HCT116 (cell line): ENCODE measurements around the gene ASMTL. TPM values are rescaled to one million over a fixed set of nuclear protein-coding genes. Genes with fewer than 3 reads are reported as not detected.

Experiments used
- ATAC-seq: fragments of 200-7000 bp; cut with Tn5 transposase; 2 replicates; pipeline ENCODE4 v1.9.1; 2020; ENCODE audit warnings: mild to moderate bottlenecking, moderate library complexity
- BruUV-seq: library from RNA; stranded (reverse); fragments of 400-500 nt; replicated peaks from 2 replicates; lab custom pipeline; 2021; lab: Mats Ljungman, UMichigan
- CTCF ChIA-PET: fragments of 300-600 bp; sonication (Branson Sonifier 250); formaldehyde crosslinking; loops from one replicate; lab custom pipeline; 2021; ENCODE audit warnings: antibody characterized with exemption; lab: Charles Lee
- POLR2A ChIA-PET: fragments of 300-600, 350-600 bp; sonication (Branson Sonifier 250); formaldehyde crosslinking; loops from one replicate; lab custom pipeline; 2021; ENCODE audit warnings: antibody characterized with exemption; lab: Charles Lee
- RAD21 ChIA-PET, 2 experiments: fragments of 300-600 bp; sonication (Branson Sonifier 250); formaldehyde crosslinking; loops; one replicate each; lab custom pipeline; 2023; ENCODE audit warnings: low total read pairs in 2 of 2; ENCODE audit not compliant: uncharacterized antibody in 2 of 2, unreplicated experiment in 2 of 2, low non-redundant PET in 1 of 2; lab: Charles Lee
- DNase-seq: peaks from one replicate; pipeline ENCODE4 v3.0.0-alpha.2; 2010; ENCODE audit warnings: low read depth, low spot score
- H2AFZ ChIP-seq: fragments of 200-600 bp; shearing (Covaris generic), sonication (generic); 2 replicates; pipeline ENCODE4 v1.6.1; 2017; ENCODE audit warnings: low read depth, mixed run types, mixed read lengths, antibody characterized with exemption, low read length; ENCODE audit not compliant: poor library complexity, severe bottlenecking
- H3K27ac ChIP-seq: 2 replicates; pipeline ENCODE4 v1.5.1; 2012; ENCODE audit warnings: low read depth, low read length
- H3K27me3 ChIP-seq: fragments of 200-600 bp; sonication (generic); 2 replicates; pipeline ENCODE4 v1.6.1; 2016; ENCODE audit warnings: mixed run types, low read length, mixed read lengths; ENCODE audit not compliant: insufficient read depth
- H3K36me3 ChIP-seq, 2 experiments: fragments of 200-500 bp in 1 of 2; fragments of 200-600 bp in 1 of 2; sonication (Bioruptor generic) in 1 of 2; sonication (generic) in 1 of 2; 2 replicates each; pipeline versions ENCODE4 v1.5.1 to v1.6.1; 2014 to 2016; ENCODE audit warnings: low read length in 2 of 2, inconsistent platforms in 1 of 2, mixed read lengths in 1 of 2, mixed run types in 1 of 2; ENCODE audit not compliant: insufficient read depth in 2 of 2, control insufficient read depth in 1 of 2
- H3K4me1 ChIP-seq, 2 experiments: fragments of 200-600 bp in 1 of 2; sonication (generic) in 1 of 2; 2 replicates each; pipeline versions ENCODE4 v1.5.1 to v1.6.1; 2012 to 2017; ENCODE audit warnings: low read length in 2 of 2, inconsistent platforms in 1 of 2, mild to moderate bottlenecking in 1 of 2, mixed read lengths in 1 of 2, mixed run types in 1 of 2, moderate library complexity in 1 of 2; ENCODE audit not compliant: insufficient read depth in 2 of 2, control insufficient read depth in 1 of 2
- H3K4me2 ChIP-seq: fragments of 200-600 bp; sonication (generic); 2 replicates; pipeline ENCODE4 v1.6.1; 2017; ENCODE audit warnings: mixed run types, low read length, mixed read lengths
- H3K4me3 ChIP-seq, 2 experiments: fragments of 200-600 bp in 1 of 2; sonication (generic) in 1 of 2; replicated peaks in 1 of 2; 2 replicates each; pipeline ENCODE4 v1.5.1; 2011 to 2016; ENCODE audit warnings: low read length in 2 of 2, control low read depth in 1 of 2, low read depth in 1 of 2, mild to moderate bottlenecking in 1 of 2, mixed read lengths in 1 of 2, mixed run types in 1 of 2
- H3K79me2 ChIP-seq: fragments of 200-600 bp; sonication (generic); 2 replicates; pipeline ENCODE4 v1.6.1; 2017; ENCODE audit warnings: mild to moderate bottlenecking, mixed run types, low read length, moderate library complexity, mixed read lengths; ENCODE audit not compliant: insufficient read depth
- H3K9ac ChIP-seq: fragments of 200-600 bp; sonication (generic); 2 replicates; pipeline ENCODE4 v1.6.1; 2016; ENCODE audit warnings: low read length, mixed read lengths
- H3K9me2 ChIP-seq: fragments of 200-600 bp; sonication (generic), shearing (Covaris generic); 2 replicates; pipeline ENCODE4 v1.6.1; 2017; ENCODE audit warnings: mixed run types, mild to moderate bottlenecking, moderate library complexity; ENCODE audit not compliant: insufficient read depth
- H3K9me3 ChIP-seq, 2 experiments: fragments of 200-500 bp in 1 of 2; fragments of 200-600 bp in 1 of 2; sonication (Bioruptor generic) in 1 of 2; sonication (generic) in 1 of 2; 2 replicates each; pipeline ENCODE4 v1.6.1; 2014 to 2017; ENCODE audit warnings: low read length in 2 of 2, mixed read lengths in 2 of 2, inconsistent platforms in 1 of 2, low read depth in 1 of 2, mild to moderate bottlenecking in 1 of 2, mixed run types in 1 of 2, moderate library complexity in 1 of 2; ENCODE audit not compliant: control insufficient read depth in 1 of 2, insufficient read depth in 1 of 2
- H4K20me1 ChIP-seq: fragments of 200-600 bp; sonication (generic), shearing (Covaris generic); 2 replicates; pipeline ENCODE4 v1.6.1; 2017; ENCODE audit warnings: mixed run types, mild to moderate bottlenecking, moderate library complexity; ENCODE audit not compliant: insufficient read depth
- CBX3 ChIP-seq: IDR thresholded peaks from 2 replicates; pipeline ENCODE4 v1.6.1; 2012; ENCODE audit warnings: low read depth
- CEBPB ChIP-seq: IDR thresholded peaks from 2 replicates; pipeline ENCODE4 v1.6.1; 2012; ENCODE audit warnings: low read depth
- EZH2 ChIP-seq: fragments of 200-600 bp; sonication (generic); IDR thresholded peaks from 2 replicates; pipeline ENCODE4 v1.6.1; 2017; ENCODE audit warnings: antibody characterized with exemption, mixed run types
- EZH2phosphoT487 ChIP-seq: fragments of 200-600 bp; IDR thresholded peaks from 2 replicates; pipeline ENCODE4 v1.6.1; 2018; ENCODE audit warnings: antibody characterized with exemption, borderline replicate concordance
- FOSL1 ChIP-seq: IDR thresholded peaks from 2 replicates; pipeline ENCODE4 v1.6.1; 2012; ENCODE audit warnings: low read depth
- JUND ChIP-seq: IDR thresholded peaks from 2 replicates; pipeline ENCODE4 v1.6.1; 2012
- POLR2A ChIP-seq: IDR thresholded peaks from 2 replicates; pipeline ENCODE4 v1.7.0; 2011; ENCODE audit warnings: borderline replicate concordance; ENCODE audit not compliant: insufficient read depth, insufficient read length; ENCODE audit errors: extremely low read depth
- RAD21 ChIP-seq: IDR thresholded peaks from 2 replicates; pipeline ENCODE4 v1.6.1; 2012; ENCODE audit warnings: low read depth, mild to moderate bottlenecking
- SIN3A ChIP-seq: IDR thresholded peaks from 2 replicates; pipeline ENCODE4 v1.6.1; 2012; ENCODE audit warnings: low read depth
- TCF7L2 ChIP-seq: IDR thresholded peaks from 2 replicates; pipeline ENCODE4 v1.7.0; 2011; ENCODE audit warnings: borderline replicate concordance, inconsistent platforms; ENCODE audit not compliant: insufficient read depth, insufficient read length; ENCODE audit errors: extremely low read depth
- YY1 ChIP-seq: IDR thresholded peaks from 2 replicates; pipeline ENCODE4 v1.6.1; 2011; ENCODE audit warnings: low read length, low read depth, moderate library complexity, mild to moderate bottlenecking; ENCODE audit not compliant: insufficient replicate concordance; ENCODE audit errors: extremely low read depth
- ZFX ChIP-seq: fragments of 450-650 bp; IDR thresholded peaks from 2 replicates; pipeline ENCODE4 v1.6.1; 2017
- intact Hi-C: fragments of 100-400 bp; cut with micrococcal nuclease; formaldehyde crosslinking; loops from 2 replicates; pipeline ENCODE4 v1.10.0; 2022
- total RNA-seq: library from RNA; stranded (reverse); gene quantifications from one replicate; pipeline ENCODE4 v1.2.1, GENCODE V29; 2021; ENCODE audit not compliant: unreplicated experiment
- TF ChIP-seq, protein P1 (sequence below): IDR thresholded peaks from 2 replicates; pipeline ENCODE4 v1.6.1; 2011; ENCODE audit warnings: mild to moderate bottlenecking, low read length, moderate library complexity; ENCODE audit not compliant: insufficient replicate concordance; ENCODE audit errors: extremely low read depth
- TF ChIP-seq, protein P2 (sequence below), 3 experiments: fragments of 200-600 bp in 1 of 3; sonication (generic) in 1 of 3; IDR thresholded peaks in 2 of 3; conservative IDR thresholded peaks in 1 of 3; 2 replicates each; pipeline ENCODE4 v1.5.1; 2012 to 2017; ENCODE audit warnings: low read depth in 2 of 3, low read length in 2 of 3, antibody characterized with exemption in 1 of 3, borderline replicate concordance in 1 of 3, control low read depth in 1 of 3, mild to moderate bottlenecking in 1 of 3, mixed read lengths in 1 of 3, mixed run types in 1 of 3, moderate library complexity in 1 of 3; ENCODE audit not compliant: insufficient read depth in 1 of 3
- TF ChIP-seq, protein P3 (sequence below): IDR thresholded peaks from 2 replicates; pipeline ENCODE4 v1.6.1; 2012
- TF ChIP-seq, protein P4 (sequence below): IDR thresholded peaks from 2 replicates; pipeline ENCODE4 v1.6.1; 2012

ASMTL gene
- total RNA-seq, 1 experiment from 2014 or later, result 59.6 TPM

GRCh38 chrX:1443496-1444075, 9.1 kb downstream of the ASMTL start:
- Histone ChIP-seq H2AFZ (no peak overlapping the region), H3K9me3 (no peaks in the 10 kb centered on the region), H3K36me3 (peaks cover 0 to 11% of the 10 kb centered on the region in 2 experiments; a peak in 1 of 4 replicates), H3K27ac (no peak overlapping the region), H3K4me1 (no peaks in the 10 kb centered on the region), H3K9ac (no peak overlapping the region), H3K27me3 (no peaks in the 10 kb centered on the region), H3K4me2 (no peak overlapping the region), H3K4me3 (no peak overlapping the region), H4K20me1 (no peaks in the 10 kb centered on the region), H3K79me2 (peaks cover 58% of the 10 kb centered on the region), H3K9me2 (no peaks in the 10 kb centered on the region)
- DNase-seq (no peak), ATAC-seq (no peak)
- CTCF ChIA-PET, result no interaction called here
- TF ChIP-seq CEBPB (no peak), TCF7L2 (no peak), RAD21 (no peak), ZFX (no peak), POLR2A (no peak), EZH2 (no peak)
- TF ChIP-seq, protein P1, sequence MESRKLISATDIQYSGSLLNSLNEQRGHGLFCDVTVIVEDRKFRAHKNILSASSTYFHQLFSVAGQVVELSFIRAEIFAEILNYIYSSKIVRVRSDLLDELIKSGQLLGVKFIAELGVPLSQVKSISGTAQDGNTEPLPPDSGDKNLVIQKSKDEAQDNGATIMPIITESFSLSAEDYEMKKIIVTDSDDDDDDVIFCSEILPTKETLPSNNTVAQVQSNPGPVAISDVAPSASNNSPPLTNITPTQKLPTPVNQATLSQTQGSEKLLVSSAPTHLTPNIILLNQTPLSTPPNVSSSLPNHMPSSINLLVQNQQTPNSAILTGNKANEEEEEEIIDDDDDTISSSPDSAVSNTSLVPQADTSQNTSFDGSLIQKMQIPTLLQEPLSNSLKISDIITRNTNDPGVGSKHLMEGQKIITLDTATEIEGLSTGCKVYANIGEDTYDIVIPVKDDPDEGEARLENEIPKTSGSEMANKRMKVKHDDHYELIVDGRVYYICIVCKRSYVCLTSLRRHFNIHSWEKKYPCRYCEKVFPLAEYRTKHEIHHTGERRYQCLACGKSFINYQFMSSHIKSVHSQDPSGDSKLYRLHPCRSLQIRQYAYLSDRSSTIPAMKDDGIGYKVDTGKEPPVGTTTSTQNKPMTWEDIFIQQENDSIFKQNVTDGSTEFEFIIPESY, result no peak
- RAD21 ChIA-PET, result no interaction called here
- BruUV-seq, result no TSS peak
- intact Hi-C loops, result no loop called here
- POLR2A ChIA-PET, result no interaction called here

GRCh38 chrX:1442724-1443367, 9.9 kb downstream of the ASMTL start:
- no TSS peak for BruUV-seq
- no peak overlapping the region for H3K4me3 ChIP-seq
- H3K27me3 ChIP-seq, result no peaks in the 10 kb centered on the region
- ATAC-seq (no peak), DNase-seq (no peak)
- no peak overlapping the region for H3K27ac ChIP-seq
- H4K20me1 ChIP-seq, result no peaks in the 10 kb centered on the region
- TF ChIP-seq, protein P2, sequence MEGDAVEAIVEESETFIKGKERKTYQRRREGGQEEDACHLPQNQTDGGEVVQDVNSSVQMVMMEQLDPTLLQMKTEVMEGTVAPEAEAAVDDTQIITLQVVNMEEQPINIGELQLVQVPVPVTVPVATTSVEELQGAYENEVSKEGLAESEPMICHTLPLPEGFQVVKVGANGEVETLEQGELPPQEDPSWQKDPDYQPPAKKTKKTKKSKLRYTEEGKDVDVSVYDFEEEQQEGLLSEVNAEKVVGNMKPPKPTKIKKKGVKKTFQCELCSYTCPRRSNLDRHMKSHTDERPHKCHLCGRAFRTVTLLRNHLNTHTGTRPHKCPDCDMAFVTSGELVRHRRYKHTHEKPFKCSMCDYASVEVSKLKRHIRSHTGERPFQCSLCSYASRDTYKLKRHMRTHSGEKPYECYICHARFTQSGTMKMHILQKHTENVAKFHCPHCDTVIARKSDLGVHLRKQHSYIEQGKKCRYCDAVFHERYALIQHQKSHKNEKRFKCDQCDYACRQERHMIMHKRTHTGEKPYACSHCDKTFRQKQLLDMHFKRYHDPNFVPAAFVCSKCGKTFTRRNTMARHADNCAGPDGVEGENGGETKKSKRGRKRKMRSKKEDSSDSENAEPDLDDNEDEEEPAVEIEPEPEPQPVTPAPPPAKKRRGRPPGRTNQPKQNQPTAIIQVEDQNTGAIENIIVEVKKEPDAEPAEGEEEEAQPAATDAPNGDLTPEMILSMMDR (IDR thresholded peaks at IDR 0.05 in 2 of 3, conservative IDR thresholded peaks at IDR 0.05 in 1 of 3; ENCODE audit: borderline replicate concordance in 1 of 3, insufficient read depth in 1 of 3, low read depth in 2 of 3, low read length in 2 of 3), result no peak
- TF ChIP-seq EZH2phosphoT487 (no peak), JUND (no peak), FOSL1 (no peak), TCF7L2 (no peak), POLR2A (no peak), CBX3 (no peak), SIN3A (no peak), YY1 (no peak)
- TF ChIP-seq, protein P3, sequence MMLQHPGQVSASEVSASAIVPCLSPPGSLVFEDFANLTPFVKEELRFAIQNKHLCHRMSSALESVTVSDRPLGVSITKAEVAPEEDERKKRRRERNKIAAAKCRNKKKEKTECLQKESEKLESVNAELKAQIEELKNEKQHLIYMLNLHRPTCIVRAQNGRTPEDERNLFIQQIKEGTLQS, result no peak
- TF ChIP-seq, protein P4, sequence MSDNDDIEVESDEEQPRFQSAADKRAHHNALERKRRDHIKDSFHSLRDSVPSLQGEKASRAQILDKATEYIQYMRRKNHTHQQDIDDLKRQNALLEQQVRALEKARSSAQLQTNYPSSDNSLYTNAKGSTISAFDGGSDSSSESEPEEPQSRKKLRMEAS, result no peak
- TF ChIP-seq, all 23 proteins: peak for 0
- Histone ChIP-seq H3K4me1 (no peaks in the 10 kb centered on the region), H3K79me2 (peaks cover 51% of the 10 kb centered on the region), H3K9me2 (no peaks in the 10 kb centered on the region), H3K9ac (no peak overlapping the region), H3K9me3 (no peaks in the 10 kb centered on the region), H3K36me3 (peaks cover 0 to 9% of the 10 kb centered on the region in 2 experiments; a peak in 1 of 4 replicates), H3K4me2 (no peak overlapping the region), H2AFZ (no peak overlapping the region)
- ChIA-PET CTCF (no interaction called here), RAD21 (no interaction called here), POLR2A (no interaction called here)
- intact Hi-C loops, result no loop called here
